HG03575 (cell line): ENCODE measurements around the gene COL4A1.
"Not testable (repeated sequence)": the region's sequence is repeated elsewhere in the genome, so short reads cannot be mapped to it uniquely, and the experiment has no call there.

Experiments used
- ATAC-seq: cut with Tn5 transposase; IDR thresholded peaks from one replicate; pipeline ENCODE4 v1.9.1; 2021; ENCODE audit not compliant: unreplicated experiment, insufficient number of reproducible peaks, low FRiP score; ENCODE audit errors: extremely low read depth

Gene COL4A1

DNA sequence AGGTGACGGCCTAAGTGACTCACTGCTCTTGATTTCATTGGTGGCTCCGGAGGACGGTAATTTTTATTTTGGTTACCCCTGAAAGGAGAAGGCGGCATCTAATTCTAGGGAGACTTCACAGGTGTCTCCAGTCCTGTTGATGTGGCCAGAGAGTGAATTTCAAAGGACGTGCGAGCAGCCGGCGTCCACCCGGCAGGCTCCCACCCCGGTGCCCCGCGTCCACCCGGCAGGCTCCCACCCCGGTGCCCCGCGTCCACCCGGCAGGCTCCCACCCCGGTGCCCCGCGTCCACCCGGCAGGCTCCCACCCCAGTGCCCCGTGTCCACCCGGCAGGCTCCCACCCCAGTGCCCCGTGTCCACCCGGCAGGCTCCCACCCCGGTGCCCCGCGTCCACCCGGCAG is 6.3 kb upstream of the COL4A1 start:
- ATAC-seq = not testable (repeated sequence)

DNA sequence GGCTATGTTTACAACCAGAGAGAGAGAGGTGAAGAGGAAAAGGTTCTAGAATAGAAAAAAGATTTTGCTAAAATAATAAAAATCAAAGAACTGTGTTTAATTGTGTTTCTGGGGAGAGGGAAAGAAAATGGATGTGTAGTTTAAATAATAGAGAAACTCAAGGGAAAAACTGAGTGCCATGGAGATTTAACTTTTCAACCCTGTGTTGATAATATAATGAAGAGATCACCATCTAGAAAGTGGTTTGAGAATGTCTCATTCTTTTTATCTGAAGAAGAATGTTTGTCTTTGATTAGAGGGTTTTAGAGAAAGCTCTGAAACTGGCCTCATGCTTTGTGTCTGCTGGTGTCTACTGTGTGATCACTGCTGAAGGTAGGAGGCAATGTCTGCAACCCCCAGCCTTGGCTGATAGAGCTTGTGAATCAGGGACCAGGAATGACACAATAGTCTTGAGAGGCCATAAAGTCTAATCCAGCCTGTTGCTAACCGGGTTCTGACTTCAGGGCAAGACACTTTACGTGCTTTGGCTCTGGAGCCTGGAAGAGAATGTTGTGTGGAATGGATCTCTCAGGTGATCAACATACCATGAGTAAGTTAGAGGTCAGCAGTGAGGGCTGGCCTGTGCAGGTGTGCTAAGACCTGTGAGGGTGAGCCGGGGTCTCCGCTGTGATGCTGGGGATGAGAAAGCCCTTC is 5.5 kb upstream of the COL4A1 start:
- no peak for ATAC-seq

DNA sequence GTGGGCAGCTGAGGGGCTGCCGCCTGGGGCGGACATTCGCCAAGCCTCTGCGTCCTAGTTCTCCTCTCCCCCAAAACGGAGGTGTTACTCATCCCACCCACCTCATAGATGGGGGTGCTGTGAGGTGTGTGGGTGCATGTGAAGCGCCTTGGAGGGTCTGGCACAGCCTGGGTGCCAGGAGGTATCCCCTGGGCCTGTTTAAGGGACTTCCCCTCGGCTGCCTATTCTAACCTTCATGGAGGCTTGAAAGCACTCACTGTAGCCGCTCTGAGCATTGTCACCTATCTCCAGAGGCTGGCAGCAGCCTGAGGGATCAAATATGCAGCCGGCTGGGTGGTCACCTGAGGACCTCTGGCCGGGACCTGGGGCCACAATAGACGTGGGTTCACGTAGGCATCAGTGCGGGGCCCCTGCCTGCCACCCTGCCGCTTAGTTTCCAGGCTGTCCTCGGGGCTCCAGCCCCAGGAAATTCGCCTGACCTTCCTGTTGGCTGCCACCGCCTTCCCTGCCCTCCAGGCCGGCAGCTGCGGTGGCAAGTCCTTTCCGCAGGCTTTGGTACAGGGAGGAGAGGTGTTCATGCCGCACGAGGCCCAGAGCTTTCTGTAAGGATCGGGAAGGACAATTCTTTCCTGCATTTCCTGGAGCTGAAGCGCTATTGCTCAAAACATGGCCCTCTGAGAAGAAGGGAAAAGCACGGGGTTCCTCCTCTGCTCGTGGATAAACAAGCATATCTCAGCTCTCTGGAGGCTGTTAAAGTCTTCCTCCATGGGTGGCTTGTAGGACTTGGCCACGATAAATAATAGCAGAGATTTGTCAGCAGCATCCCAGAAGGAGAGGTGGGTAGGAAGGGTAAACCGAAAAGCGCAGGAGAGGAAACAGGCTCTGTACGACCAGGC is 4.7 kb upstream of the COL4A1 start:
- no peak for ATAC-seq

DNA sequence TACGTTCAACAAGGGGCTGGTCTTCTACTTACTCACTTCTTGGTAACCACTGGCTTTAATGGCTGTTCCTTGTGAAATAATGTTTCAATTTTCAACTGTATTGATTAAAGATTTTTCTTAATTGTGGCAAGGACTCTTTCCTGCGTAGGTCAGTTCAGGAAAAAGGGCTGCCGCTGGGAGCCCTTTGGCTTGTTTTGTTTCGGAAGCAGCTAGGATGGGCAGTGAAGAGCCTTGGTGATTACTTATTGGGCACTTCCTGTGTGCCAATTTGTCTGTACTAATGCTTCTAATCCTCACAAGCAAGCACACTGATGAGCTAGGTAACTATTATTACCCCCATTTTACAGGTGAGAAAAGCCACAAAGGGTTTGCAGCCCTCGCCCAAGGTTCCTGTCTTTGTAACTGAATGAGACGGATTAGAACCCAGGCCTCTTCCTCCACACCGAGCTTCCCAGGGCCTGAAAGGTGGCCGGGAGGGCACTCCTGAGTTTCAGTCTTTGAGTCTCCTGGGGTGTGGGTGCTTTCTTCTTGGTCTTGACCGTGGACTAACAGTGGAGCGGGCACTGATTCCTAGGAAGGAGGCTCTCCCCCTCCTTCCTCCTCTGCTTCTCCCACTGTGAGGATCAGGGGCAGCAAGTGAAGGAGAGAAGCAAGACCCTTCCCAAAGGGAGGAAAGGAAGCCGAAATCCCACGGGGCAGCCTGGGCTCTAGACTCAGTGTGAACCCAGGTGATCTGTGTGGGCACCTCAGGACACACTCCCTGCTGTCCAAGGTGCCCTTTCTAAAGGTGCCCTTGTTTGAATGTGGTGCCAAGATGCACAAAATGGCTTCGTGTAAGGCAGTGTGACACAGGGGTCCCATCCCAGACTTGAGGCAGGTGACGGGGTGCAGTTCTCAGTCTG is 3.8 kb upstream of the COL4A1 start:
- ATAC-seq = no peak

DNA sequence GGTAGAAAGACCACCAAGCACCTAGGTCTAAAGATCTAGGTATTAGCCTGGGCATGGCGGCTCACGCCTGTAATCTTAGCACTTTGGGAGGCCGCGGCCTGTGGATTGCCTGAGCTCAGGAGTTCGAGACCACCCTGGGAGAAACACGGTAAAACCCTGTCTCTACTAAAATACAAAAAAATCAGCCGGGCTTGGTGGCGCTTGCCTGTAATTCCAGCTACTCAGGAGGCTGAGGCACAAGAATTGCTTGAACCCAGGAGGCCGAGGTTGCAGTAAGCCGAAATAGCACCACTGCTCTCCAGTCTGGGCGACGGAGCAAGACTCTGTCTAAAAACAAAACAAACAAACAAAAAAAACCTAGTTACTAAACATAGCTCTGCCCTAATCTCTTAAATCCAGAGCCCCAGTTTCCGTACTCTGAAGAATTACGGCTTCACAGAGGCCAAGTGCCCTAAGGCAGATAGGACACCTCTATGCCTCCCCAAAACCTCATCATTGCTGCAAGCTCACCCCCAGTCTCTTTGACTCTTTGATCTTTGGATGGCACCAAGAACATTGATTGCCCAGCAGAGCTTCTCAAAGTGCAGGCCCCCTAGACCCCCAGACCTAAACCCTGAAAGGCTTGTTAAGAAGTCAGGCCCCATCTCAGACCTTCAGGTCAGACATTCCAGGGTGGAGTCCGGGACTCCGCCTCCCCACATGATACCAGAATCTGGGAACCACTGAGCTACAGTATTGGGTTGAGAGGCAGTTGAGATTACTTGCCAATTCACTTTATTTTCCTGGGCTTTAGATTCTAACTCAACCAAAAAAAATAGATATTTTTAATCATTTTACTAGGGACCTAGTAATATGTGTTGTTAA is 2.9 kb upstream of the COL4A1 start:
- ATAC-seq = no peak

DNA sequence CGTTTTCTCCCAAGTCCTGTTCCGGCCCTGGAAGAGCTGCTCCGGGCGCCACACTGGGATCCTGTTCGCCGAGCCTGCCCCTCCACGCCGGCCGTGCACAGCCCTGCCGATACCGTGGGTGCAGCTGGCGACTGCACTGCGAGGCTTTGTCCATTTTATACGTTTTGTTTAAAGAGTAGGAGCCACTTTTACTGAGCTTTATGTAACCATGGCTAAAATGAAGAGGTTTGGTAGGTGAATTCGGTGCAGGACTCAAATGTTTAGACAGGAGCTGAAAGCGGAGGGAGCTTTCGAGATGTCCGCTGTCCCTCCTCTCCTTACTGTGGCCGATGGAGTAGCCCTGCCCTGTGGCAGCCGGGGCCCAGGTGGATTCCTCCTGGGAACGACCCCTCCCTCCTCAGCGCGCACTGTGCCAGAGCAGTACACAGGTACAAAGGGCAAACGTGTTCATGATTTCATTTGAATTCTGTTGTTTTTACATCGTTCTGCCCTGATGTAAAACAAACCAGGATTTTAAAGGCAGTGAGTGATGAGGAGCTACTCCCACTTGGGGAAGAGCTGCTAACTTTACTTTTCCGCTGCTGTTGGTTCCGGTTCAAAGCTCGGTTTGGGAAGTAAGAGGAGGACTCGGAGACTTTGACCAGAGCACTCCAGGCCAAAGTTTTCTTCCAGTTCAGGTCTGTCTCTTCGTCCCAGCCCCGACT is 1.9 kb upstream of the COL4A1 start:
- ATAC-seq = no peak

DNA sequence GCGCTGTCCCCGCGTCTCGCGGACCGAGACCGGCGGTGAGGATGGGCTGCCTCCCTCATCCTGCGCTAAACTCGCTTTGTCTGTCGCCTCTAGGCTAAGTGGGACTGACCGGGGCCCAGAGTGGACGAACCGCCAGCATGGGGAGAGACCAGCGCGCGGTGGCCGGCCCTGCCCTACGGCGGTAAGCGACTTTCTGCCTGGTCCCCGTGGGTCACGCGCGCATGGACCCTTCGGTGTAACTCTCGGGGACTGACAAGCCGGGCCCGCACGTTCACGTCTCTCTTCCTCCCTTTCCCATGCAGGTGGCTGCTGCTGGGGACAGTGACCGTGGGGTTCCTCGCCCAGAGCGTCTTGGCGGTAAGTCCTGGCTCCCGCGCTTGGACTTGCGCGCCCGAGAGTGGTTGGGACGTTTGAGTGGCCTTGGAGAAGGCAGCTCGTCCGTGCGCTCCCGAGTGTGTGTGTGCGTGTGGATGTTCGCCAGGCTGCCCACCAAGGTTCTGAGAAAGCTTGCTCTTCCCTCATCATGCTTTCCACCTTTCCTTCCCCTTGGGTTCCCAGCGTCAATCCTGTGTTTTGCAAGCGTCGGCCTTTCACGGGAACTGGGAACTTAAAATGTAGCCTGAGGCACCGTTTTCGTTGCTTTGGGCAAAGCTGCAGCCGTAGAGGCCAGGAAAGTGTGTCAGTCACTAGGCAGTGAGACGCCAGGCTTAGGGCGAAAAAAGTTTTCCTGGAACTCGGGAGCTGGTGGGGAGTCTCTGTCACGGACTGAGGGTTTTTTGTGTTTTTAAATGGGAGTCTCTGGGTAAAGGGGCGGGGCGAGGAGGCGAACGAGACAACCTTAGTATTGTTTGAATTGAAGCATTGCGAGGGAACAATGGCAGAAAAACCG is 1.1 kb upstream of the COL4A1 start:
- no peak for ATAC-seq

DNA sequence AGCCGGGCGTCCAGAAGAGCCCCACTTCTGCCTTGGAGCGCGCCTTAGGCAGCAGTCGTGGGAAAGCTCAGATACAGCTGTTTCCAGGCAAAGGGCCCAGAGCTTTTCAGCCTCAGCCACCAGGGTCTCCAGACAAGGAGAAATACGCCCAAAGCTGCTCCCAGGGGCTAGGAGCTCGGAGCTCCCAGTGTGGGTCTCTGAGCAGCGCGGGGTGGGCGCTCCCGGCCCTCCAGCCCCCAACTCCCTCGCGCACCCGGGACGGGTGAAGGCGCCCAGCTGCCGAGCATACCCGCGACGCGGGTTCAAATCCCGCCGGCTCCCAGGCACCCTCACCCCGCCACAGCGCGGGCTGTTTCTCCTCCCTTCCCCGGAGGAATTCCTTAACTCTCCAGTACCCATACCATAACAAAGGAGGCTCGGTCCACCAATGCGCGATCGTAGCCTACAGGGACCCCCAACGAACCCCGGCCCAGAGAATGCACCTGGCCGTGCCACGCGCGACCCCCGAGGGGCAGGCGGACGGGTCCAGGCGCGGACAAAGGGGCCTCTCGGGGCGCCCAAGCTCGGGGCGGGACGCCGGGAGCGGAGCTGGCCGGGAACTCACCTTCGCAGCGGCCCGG is 507 bp downstream of the COL4A1 start:
- no peak for ATAC-seq

DNA sequence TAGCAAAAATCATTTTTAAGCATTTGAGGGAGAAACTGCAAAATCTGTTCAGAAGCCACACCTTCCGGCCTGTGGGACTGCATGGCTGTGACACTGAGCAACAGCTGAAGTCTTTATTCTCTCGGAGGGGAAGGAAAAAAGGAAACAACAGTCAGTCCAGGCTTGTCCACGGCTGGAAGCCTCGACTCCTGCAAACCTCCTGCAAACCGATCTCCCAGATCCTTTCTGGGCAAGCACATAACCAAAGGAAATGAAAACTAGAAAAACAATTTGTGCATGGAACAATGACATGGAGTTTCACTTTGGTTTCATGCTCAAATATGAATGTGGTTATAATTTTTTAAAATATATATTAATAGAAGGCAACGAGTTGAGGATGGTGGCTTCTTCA is 1.0 kb downstream of the COL4A1 start:
- ATAC-seq = no peak

DNA sequence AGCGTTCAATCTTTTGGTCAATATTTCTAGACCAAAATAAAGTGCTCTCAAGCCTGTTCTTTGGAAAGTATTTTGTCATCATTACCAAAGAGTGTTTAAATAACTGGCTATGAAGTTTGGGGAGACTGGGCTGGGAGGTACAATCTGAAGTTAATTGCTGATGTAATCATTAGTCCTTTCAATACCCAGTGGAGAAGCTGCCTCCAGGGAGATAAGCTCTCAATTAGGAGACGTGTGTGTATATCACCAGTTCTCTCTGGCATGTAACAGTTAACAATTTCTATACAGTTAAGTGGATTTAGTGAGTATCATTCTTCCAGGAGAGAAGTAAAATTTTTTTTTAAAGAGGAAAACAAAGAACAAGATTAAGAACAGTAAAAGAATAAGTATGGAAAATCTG is 1.4 kb downstream of the COL4A1 start:
- no peak for ATAC-seq

DNA sequence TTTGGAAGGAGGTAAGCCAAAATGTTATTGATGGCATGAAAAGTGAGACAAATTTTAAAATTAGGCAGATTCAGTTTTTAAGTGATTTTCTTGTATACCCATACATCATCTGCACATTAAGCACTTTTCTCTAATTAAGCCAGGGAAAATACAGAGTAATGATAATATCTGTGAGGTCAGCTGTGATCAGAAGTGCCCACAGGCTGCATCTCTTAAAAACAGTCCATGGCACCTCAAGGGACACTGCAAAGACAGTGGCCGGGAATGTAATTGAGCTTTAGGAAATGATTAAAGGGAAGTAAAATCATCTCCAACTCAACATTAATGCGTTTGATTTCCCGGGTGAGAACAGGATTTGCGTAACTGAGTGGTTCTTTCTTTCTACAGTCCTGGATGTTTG is 2.0 kb downstream of the COL4A1 start:
- ATAC-seq = no peak

DNA sequence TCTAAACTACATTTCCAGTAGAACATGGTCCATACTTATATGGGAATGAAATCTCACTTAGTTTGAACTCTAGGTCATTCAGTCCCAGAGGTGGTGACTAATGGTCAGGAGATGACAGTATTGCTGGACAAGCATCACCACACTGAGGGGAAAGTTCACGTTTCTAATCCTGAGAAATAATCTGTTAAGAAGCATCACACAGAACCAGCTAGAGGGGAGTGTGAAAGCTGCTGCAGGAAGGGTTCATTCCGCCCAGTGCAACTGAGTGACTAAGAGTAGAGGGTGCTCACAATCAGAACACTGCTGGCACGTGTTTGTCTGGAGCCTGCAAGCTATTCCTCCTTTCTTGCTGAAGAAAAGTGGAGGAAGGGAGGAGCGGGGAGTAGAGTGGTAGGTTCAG is 2.7 kb downstream of the COL4A1 start:
- no peak for ATAC-seq

DNA sequence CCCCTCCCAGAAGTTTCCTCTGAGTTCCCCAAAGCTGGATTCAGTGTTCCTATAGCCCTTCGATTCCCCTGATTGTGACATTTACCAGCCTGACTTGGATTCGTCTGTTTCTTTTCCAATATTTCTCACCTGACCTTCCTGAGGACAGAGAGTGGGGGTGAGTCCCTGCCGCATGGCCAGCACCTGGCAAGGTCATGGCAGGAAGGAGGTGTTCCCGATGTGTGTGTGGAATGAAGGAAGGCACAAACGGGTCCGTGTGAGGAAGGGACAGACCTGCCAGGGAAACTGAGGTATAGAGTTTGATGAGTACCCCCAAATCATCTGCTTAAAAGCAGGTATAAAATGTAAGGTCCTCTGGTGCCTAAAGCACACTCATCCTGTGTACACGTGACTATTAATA is 3.3 kb downstream of the COL4A1 start:
- no peak for ATAC-seq

DNA sequence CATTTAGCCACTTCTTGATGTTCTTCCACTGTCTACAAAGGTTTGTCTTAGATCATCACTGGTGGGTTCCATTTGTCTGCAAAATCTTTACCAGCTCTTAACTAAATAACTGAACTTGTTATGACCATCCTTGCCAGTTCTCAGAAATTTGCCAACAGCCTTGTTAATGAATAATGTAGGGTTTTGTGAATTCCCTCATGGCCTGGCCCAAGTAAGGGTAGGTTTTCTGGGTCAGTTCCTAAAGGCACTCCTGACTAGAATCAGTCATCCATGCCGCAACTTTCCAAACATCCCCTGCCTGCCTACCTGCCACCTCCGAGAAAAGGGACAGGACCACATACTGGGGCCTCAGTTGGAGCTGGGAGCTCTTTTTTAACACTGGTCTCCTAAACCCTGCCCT is 4.0 kb downstream of the COL4A1 start:
- ATAC-seq = no peak

DNA sequence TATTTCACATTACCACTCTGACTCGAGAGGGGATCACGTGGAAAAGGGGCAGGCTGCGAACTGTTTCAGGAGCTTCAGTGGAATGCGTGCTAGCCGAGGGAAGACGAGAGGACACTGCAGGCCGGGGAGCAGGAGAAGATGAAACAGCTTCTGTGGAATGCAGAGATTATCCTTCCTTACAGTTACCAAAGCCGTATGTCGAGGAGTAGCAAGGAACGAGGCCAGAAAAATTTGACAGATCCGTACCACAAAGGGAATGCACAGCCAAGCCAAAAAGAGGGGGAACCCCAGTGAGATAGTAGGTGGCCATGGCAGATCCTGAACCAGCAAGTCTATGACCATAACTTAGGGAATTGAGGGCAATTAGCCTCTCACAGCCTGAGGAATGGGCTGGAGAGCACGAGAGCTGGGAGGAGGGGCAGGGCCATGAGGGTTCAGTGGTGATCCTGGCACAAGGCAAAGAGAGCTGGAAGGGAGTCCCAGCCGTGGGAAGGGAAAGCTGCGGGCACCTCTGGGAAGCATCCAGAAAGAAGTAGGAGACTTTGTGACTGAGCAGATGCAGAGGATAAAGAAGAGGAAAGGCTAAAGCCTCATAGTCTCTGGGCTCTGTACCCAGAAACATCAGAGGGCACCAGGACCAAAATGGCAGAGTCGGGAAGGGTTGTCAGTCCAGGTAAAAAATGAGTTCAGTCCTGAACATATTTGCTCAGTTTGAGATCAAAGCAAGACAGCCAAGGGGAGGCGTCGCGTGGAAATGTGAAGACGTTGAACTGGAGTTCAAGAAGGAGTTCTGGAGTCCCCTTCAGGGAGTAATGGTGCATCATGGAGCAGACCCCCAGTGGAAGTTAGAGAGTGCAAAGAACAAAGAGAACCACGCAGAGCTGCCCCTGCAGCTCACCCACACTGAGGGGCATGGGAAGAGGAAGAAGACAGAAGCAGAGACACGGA is 5.1 kb downstream of the COL4A1 start:
- no peak for ATAC-seq

DNA sequence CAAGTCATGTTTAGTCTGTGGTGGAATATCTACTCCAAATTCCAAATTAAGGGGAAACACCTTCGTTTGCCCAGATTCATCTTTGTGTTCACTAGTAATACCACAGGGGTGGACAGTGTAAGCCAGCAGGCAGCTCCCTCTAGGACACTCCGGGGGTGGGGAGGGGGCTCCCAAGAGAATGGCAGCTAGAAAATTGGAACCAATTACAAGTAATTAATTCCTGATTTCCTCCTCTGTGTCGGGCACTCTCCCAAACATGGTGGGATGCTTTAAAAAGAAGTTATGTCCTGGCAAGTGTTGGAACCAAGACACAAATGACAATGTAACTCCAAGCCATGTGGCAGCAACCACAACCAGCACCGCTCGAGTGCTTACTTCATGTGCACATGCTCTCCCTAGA is 5.9 kb downstream of the COL4A1 start:
- no peak for ATAC-seq
